Stimulated activated naive CD4-positive, alpha-beta T cell treated with Interleukin-2 at 50 U/mL for 16 hours (primary cell): ENCODE results near the gene KYAT1.

Experiments used
- DNase-seq: peaks from one replicate; lab custom pipeline; 2025; lab: John Stamatoyannopoulos, UW

KYAT1 gene

GRCh38 chr9:128908372-128908771 lies 26.6 kb upstream of the KYAT1 start:
- no peak for DNase-seq

DNA sequence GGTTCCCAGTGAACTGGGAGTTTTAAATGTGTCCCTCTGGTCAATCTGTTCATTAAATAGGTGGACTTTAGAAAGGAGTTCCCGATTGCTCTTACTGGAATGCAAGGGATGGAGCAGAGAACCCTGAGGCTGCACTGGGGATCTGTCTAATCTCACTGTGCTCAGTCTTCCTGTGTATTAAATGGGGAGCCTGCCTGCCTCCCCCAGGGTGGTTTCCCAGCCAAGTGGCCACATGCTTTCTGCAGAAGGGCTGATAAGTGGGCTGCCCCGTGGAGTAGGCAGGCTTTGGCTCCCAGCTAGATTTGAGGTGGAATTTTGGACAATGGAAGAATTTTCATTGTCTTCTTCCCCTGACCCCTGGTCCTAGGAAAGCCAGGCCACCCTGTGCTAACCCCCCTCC lies 25.0 kb upstream of the KYAT1 start:
- no peak for DNase-seq

DNA sequence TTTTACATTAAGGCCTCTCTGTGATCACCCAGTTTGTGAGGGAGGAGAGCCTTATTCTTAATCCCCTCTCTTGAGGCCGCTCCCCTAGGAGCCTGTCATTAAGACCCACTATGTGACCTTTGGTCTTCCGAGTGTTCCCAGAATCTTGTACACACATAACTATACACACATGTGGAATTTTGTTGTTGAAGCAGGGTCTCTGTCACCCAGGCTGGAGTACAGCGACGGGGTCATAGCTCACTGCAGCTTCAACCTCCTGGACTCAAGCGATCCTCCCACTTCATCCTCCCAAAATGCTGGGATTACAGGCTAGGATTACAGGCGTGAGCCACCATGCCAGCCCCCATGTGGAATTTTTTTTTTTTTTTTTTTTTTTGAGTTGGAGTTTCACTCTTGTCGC lies 24.2 kb upstream of the KYAT1 start:
- no peak for DNase-seq

DNA sequence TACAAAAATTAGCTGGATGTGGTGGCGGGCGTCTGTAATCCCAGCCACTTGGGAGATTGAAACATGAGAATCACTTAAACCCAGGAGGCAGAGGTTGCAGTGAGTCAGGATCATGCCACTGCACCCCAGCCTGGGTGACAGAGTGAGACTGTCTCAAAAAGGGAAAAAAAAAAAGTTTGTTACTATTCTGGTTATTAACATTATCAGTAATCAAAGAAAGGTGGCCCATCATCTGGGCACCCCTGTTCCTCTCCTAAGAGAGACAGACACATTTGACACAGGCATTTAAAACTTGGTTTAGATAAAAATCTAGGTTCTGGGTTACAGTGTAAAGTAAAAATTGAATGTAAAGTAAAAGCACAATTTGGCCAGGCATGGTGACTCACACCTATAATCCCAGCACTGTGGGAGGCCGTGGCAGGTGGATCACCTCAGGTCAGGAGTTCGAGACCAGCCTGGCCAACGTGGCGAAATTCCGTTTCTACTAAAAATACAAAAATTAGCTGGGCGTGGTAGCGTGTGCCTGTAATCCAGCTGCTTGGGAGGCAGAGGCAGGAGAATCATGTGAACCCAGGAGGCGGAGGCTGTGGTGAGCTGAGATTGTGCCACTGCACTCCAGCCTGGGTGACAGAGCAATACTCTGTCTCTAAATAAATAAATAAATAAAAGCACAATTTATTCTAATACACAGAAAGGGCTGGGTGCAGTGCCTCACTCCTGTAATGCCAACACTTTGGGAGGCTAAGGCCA lies 22.3 kb upstream of the KYAT1 start:
- no peak for DNase-seq

GRCh38 chr9:128903079-128903461 lies 21.3 kb upstream of the KYAT1 start:
- no peak for DNase-seq

- DNase-seq, result peak; percentile 80
Observed at GRCh38 chr9:128902351-128903078, 20.8 kb upstream of the KYAT1 start.

DNA sequence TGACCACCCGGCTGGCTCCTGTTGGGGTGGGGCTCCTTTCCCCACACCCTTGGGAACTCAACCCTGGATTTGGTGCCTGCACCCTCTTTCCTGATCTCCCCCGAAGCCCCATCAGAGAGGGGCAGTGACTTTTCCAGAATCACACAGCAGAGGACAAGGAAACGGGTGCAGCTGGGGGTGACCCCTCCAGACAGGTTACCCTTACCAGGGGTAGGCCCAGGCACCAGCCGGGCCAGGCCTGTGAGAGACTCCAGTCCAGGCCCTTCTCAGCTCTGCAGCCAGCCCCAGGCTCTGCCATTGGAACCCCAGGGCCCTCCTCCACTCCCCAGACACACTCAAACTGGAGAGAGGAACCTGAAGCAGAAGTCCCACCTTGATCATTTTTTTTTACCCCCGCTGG lies 20.1 kb upstream of the KYAT1 start:
- no peak for DNase-seq

- DNase-seq, result no peak
Observed at GRCh38 chr9:128901379-128901778, 19.6 kb upstream of the KYAT1 start.

- no peak for DNase-seq
Observed at GRCh38 chr9:128899566-128900322, 18.0 kb upstream of the KYAT1 start.

GRCh38 chr9:128898845-128899565 lies 17.3 kb upstream of the KYAT1 start:
- no peak for DNase-seq

DNA sequence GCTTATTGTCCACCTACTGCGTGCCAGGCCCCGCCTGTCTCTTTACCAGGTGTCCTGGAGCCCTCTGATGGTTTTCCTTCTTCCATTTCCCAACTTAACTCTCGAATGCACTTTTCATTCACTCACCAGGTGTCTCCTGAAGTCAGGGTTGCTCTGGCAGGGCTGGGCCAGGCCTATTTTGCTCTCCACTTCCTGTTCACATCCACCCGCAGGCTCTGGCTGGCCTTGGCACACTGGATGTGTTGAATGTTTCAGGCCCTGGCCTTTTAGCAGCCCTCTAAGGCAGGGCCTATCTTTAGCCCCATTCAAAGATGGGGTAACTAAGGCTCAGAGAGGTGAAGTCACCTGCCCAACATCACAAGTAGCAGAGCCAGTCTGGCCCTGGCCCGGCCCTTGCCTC lies 16.6 kb upstream of the KYAT1 start:
- DNase-seq, result no peak

- DNase-seq, result no peak
Observed at GRCh38 chr9:128895556-128895955, 13.8 kb upstream of the KYAT1 start.

- peak; percentile 10 for DNase-seq
Observed at GRCh38 chr9:128894764-128895163, 13.0 kb upstream of the KYAT1 start.

- no peak for DNase-seq
Observed at GRCh38 chr9:128893354-128893753, 11.6 kb upstream of the KYAT1 start.

GRCh38 chr9:128892221-128892921 lies 10.6 kb upstream of the KYAT1 start:
- DNase-seq, result no peak

GRCh38 chr9:128891321-128892220 lies 9.8 kb upstream of the KYAT1 start:
- no peak for DNase-seq

DNA sequence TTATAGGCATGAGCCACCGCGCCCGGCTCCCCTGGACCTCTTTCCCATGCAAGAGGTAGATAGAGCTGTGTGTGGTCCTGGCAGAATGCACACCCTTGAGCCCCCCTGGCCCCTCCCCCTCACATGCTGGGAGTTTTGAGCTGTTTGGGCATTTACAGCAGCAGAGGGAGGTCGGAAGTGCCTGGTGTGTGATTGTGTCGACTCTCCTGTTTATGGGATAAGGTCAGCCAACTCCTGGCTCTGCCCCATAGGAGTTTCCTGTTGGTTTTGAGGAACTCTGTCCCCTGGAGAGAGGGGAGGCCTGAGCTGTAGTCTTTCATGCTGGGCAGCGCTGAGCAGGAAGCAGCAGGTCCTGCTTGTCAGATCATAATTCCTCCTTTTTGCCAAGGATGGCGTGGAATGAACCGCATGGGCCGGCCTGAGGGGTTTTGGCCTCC lies 6.2 kb upstream of the KYAT1 start:
- DNase-seq, result no peak

GRCh38 chr9:128887049-128887448 lies 5.3 kb upstream of the KYAT1 start:
- no peak for DNase-seq

GRCh38 chr9:128886211-128886891 lies 4.6 kb upstream of the KYAT1 start:
- no peak for DNase-seq

GRCh38 chr9:128885798-128886197 lies 4.0 kb upstream of the KYAT1 start:
- DNase-seq, result no peak
